Measurements from ENCODE around the gene CACNA2D2. TPM values are rescaled to one million over a fixed set of nuclear protein-coding genes. Genes with fewer than 3 reads are reported as not detected.

CACNA2D2 gene
- total RNA-seq, 1 experiment from 2014 or later: 27.7 TPM

GRCh38 chr3:50354850-50355249 is 148.6 kb downstream of the CACNA2D2 start:
- H2AFZ ChIP-seq (ENCODE audit: low read length): no peak overlapping the region
- H3K4me2 ChIP-seq (ENCODE audit: insufficient read depth, insufficient read length, low read length): no peak overlapping the region
- H2BK20ac ChIP-seq (ENCODE audit: low read depth, low read length, poor library complexity, severe bottlenecking): no peak overlapping the region
- H3K9me3 ChIP-seq (ENCODE audit: control insufficient read depth, low read depth, low read length): no peaks in the 10 kb centered on the region
- H3K79me1 ChIP-seq (ENCODE audit: insufficient read depth, low read depth, low read length, poor library complexity, severe bottlenecking): peaks cover 6% of the 10 kb centered on the region
- H3K27ac Mint-ChIP-seq: no peak overlapping the region
- no peak overlapping the region for H3K9ac ChIP-seq (ENCODE audit: extremely low read depth, insufficient read length, low read length)
- H3K27ac ChIP-seq (ENCODE audit: insufficient read length, low read depth, low read length): no peak overlapping the region
- no CpG with 5 or more reads among the region's 7 CpGs for WGBS (ENCODE audit: extremely low coverage, insufficient read length, low lambda C conversion rate)
- H3K56ac ChIP-seq (ENCODE audit: insufficient read length, low read depth, low read length): no peak overlapping the region
- H3K23ac ChIP-seq (ENCODE audit: insufficient read length, low read depth, low read length): no peak overlapping the region
- no peak for TF ChIP-seq CTCF (conservative IDR thresholded peaks at IDR 0.05)
- H3K14ac ChIP-seq (ENCODE audit: insufficient read depth, low read length): no peak overlapping the region
- H3K23me2 ChIP-seq (ENCODE audit: insufficient read length, low read depth, low read length, poor library complexity, severe bottlenecking): peaks cover 16% of the 10 kb centered on the region
- DNase-seq: no peak
- H2BK15ac ChIP-seq (ENCODE audit: low read depth, low read length): no peak overlapping the region
- peaks cover 4% of the 10 kb centered on the region; the same call in 1 of the 2 replicates for H3K4me1 ChIP-seq (ENCODE audit: insufficient read depth, low read length)
- no peak overlapping the region; a peak in 1 of 5 replicates for H3K4me3 Mint-ChIP-seq
- peaks cover 39 to 40% of the 10 kb centered on the region in 2 experiments for H3K4me1 Mint-ChIP-seq
- no peak overlapping the region for H3T11ph ChIP-seq (ENCODE audit: low read length)
- no peak overlapping the region for H3K18ac ChIP-seq (ENCODE audit: insufficient read length, low read depth, low read length)
- H3K79me2 ChIP-seq (ENCODE audit: insufficient read depth, low read length): peaks cover 9% of the 10 kb centered on the region; the same call in 1 of the 2 replicates
- no peak overlapping the region for H4K5ac ChIP-seq (ENCODE audit: insufficient read length, low read depth, low read length)
- H3K27me3 ChIP-seq (ENCODE audit: insufficient read depth, low read length): no peaks in the 10 kb centered on the region
- H2BK120ac ChIP-seq (ENCODE audit: low read depth, low read length, poor library complexity, severe bottlenecking): no peak overlapping the region
- H3K9me3 Mint-ChIP-seq: no peaks in the 10 kb centered on the region
- no peak overlapping the region for H3K4ac ChIP-seq (ENCODE audit: low read depth, low read length)
- no peak overlapping the region for H4K8ac ChIP-seq (replicated peaks; ENCODE audit: insufficient read length, low read depth, low read length)
- H2BK12ac ChIP-seq (ENCODE audit: insufficient read length, low read depth, low read length): no peak overlapping the region
- H3K36me3 Mint-ChIP-seq (ENCODE audit: insufficient read depth in 1 of 3, low read depth in 3 of 3): peaks cover 15 to 28% (median 27%) of the 10 kb centered on the region in 3 experiments
- H3K27me3 Mint-ChIP-seq (ENCODE audit: low read depth): no peaks in the 10 kb centered on the region; the same call in 1 of the 2 replicates
- H2BK5ac ChIP-seq (ENCODE audit: insufficient read length, low read length): no peak overlapping the region
- no peak overlapping the region for H4K91ac ChIP-seq (ENCODE audit: insufficient read length, low read depth, low read length)
- H4K20me1 ChIP-seq (ENCODE audit: control insufficient read depth, insufficient read depth, insufficient read length): no peaks in the 10 kb centered on the region
- no peak overlapping the region for H2AK5ac ChIP-seq (ENCODE audit: insufficient read length, low read length)
